ENCODE results near the gene CES3.
A peak's percentile ranks its signal among the peaks of the same experiment; 100 is the strongest.

Gene CES3

GRCh38 chr16:67011274-67011673 is 50.2 kb downstream of the CES3 start:
- no peak for DNase-seq (ENCODE audit: extremely low spot score)
- POLR2A ChIA-PET: no interaction called here
- CTCF ChIA-PET: interaction anchor here (3.2 kb wide), 1 partner anchor 144 kb away, joined by 18 read pairs; no protein-coding TSS in a partner anchor
- no peak for TF ChIP-seq ZNF384 (IDR thresholded peaks at IDR 0.05)
- TF ChIP-seq ARNT (IDR thresholded peaks at IDR 0.05): no peak

GRCh38 chr16:67013233-67013822 is 52.3 kb downstream of the CES3 start:
- POLR2A ChIA-PET: interaction anchor here (0.6 to 2.2 kb wide), 9 partner anchors 11 to 213 kb away, joined by 3 to 8 read pairs (median 4); partner anchors contain the start of genes CES3, FBXL8, NOL3 and TMEM208
- DNase-seq (ENCODE audit: extremely low spot score): no peak
- TF ChIP-seq ELF4 (IDR thresholded peaks at IDR 0.05) (no peak), HDGF (IDR thresholded peaks at IDR 0.05; ENCODE audit: borderline replicate concordance) (no peak), TARDBP (IDR thresholded peaks at IDR 0.05) (no peak), ZNF384 (IDR thresholded peaks at IDR 0.05) (no peak), ARNT (IDR thresholded peaks at IDR 0.05) (no peak), SP1 (IDR thresholded peaks at IDR 0.05) (no peak), PKNOX1 (IDR thresholded peaks at IDR 0.05) (no peak), BHLHE40 (IDR thresholded peaks at IDR 0.05; ENCODE audit: borderline replicate concordance) (no peak), CTBP1 (IDR thresholded peaks at IDR 0.05; ENCODE audit: borderline replicate concordance) (no peak), FOXK2 (IDR thresholded peaks at IDR 0.05) (no peak), NFRKB (IDR thresholded peaks at IDR 0.05) (no peak), LEF1 (IDR thresholded peaks at IDR 0.05; ENCODE audit: borderline replicate concordance) (no peak), SUZ12 (IDR thresholded peaks at IDR 0.05) (no peak), FOXA1 (IDR thresholded peaks at IDR 0.05) (no peak), FOXM1 (IDR thresholded peaks at IDR 0.05; ENCODE audit: borderline replicate concordance) (no peak), L3MBTL2 (conservative IDR thresholded peaks at IDR 0.05) (no peak)
- CTCF ChIA-PET: interaction anchor here (0.7 to 3.2 kb wide), 7 partner anchors 10 to 142 kb away, joined by 3 to 18 read pairs (median 3); partner anchors contain the start of genes B3GNT9 and CES3

- peak; percentile 73 for DNase-seq (ENCODE audit: extremely low spot score)
- TF ChIP-seq FOXM1 (IDR thresholded peaks at IDR 0.05; ENCODE audit: borderline replicate concordance): peak; percentile 43; the same call in 1 of the 2 replicates
- no peak for TF ChIP-seq ELF4 (IDR thresholded peaks at IDR 0.05)
- TF ChIP-seq TARDBP (IDR thresholded peaks at IDR 0.05): no peak
- TF ChIP-seq SUZ12 (IDR thresholded peaks at IDR 0.05): no peak
- TF ChIP-seq FOXK2 (IDR thresholded peaks at IDR 0.05): no peak
- no peak for TF ChIP-seq L3MBTL2 (conservative IDR thresholded peaks at IDR 0.05)
- no peak for TF ChIP-seq NFRKB (IDR thresholded peaks at IDR 0.05)
- no peak for TF ChIP-seq SP1 (IDR thresholded peaks at IDR 0.05)
- TF ChIP-seq FOXA1 (IDR thresholded peaks at IDR 0.05): no peak
- TF ChIP-seq LEF1 (IDR thresholded peaks at IDR 0.05; ENCODE audit: borderline replicate concordance): peak; percentile 85
- TF ChIP-seq BHLHE40 (IDR thresholded peaks at IDR 0.05; ENCODE audit: borderline replicate concordance): no peak
- TF ChIP-seq CTBP1 (IDR thresholded peaks at IDR 0.05; ENCODE audit: borderline replicate concordance): no peak
- TF ChIP-seq HDGF (IDR thresholded peaks at IDR 0.05; ENCODE audit: borderline replicate concordance): no peak
- no peak for TF ChIP-seq ZNF384 (IDR thresholded peaks at IDR 0.05)
- 0 out of 2 replicates have a peak, but pooled peaks have one; percentile 38 for TF ChIP-seq ARNT (IDR thresholded peaks at IDR 0.05)
- no peak for TF ChIP-seq PKNOX1 (IDR thresholded peaks at IDR 0.05)
- ChIA-PET POLR2A (interaction anchor here (0.7 to 2.2 kb wide), 8 partner anchors 11 to 213 kb away, joined by 3 to 8 read pairs (median 4); partner anchors contain the start of genes CES3, FBXL8, NOL3 and TMEM208), CTCF (interaction anchor here (0.7 to 3.2 kb wide), 5 partner anchors 90 to 141 kb away, joined by 3 to 18 read pairs (median 4); partner anchors contain the start of gene B3GNT9)
These were observed 53.0 kb downstream of the CES3 start for GRCh38 chr16:67013823-67014633.

- no peak for DNase-seq (ENCODE audit: extremely low spot score)
- ChIA-PET POLR2A (interaction anchor here (2.2 kb wide), 1 partner anchor 13 kb away, joined by 8 read pairs; no protein-coding TSS in a partner anchor), CTCF (no interaction called here)
- TF ChIP-seq FOXK2 (IDR thresholded peaks at IDR 0.05): no peak
- no peak for TF ChIP-seq FOXA1 (IDR thresholded peaks at IDR 0.05)
- no peak for TF ChIP-seq ARNT (IDR thresholded peaks at IDR 0.05)
- TF ChIP-seq SUZ12 (IDR thresholded peaks at IDR 0.05): no peak
- no peak for TF ChIP-seq PKNOX1 (IDR thresholded peaks at IDR 0.05)
- no peak for TF ChIP-seq FOXM1 (IDR thresholded peaks at IDR 0.05; ENCODE audit: borderline replicate concordance)
- no peak for TF ChIP-seq NFRKB (IDR thresholded peaks at IDR 0.05)
- no peak for TF ChIP-seq BHLHE40 (IDR thresholded peaks at IDR 0.05; ENCODE audit: borderline replicate concordance)
- TF ChIP-seq ELF4 (IDR thresholded peaks at IDR 0.05): no peak
- no peak for TF ChIP-seq ZNF384 (IDR thresholded peaks at IDR 0.05)
- TF ChIP-seq CTBP1 (IDR thresholded peaks at IDR 0.05; ENCODE audit: borderline replicate concordance): no peak
- no peak for TF ChIP-seq LEF1 (IDR thresholded peaks at IDR 0.05; ENCODE audit: borderline replicate concordance)
- TF ChIP-seq TARDBP (IDR thresholded peaks at IDR 0.05): no peak
These were observed 53.7 kb downstream of the CES3 start for GRCh38 chr16:67014634-67015312.

- DNase-seq (ENCODE audit: extremely low spot score): no peak
- TF ChIP-seq ELF4 (IDR thresholded peaks at IDR 0.05): no peak
- CTCF ChIA-PET: interaction anchor here (0.7 to 4.4 kb wide), 2 partner anchors 87 to 140 kb away, joined by 3 to 57 read pairs; no protein-coding TSS in a partner anchor
- POLR2A ChIA-PET: no interaction called here
These were observed 54.3 kb downstream of the CES3 start for GRCh38 chr16:67015313-67015731.
